Measurements from ENCODE around the gene IBA57. TPM values are rescaled to one million over a fixed set of nuclear protein-coding genes. Genes with fewer than 3 reads are reported as not detected.
"Not testable (repeated sequence)": the region's sequence is repeated elsewhere in the genome, so short reads cannot be mapped to it uniquely, and the experiment has no call there.

Gene IBA57
- total RNA-seq, 2 donors from 2014 or later: 11.0 to 16.9 TPM

- DNase-seq: no peak
- no peaks in the 10 kb centered on the region for H3K27me3 ChIP-seq
- no peak for TF ChIP-seq CTCF (IDR thresholded peaks at IDR 0.05)
- no peaks in the 10 kb centered on the region for H3K9me3 ChIP-seq
- no peak overlapping the region for H3K9ac ChIP-seq (ENCODE audit: low read depth in 2 of 2, low read length in 2 of 2)
- intact Hi-C loops (cut with DNase I): no loop called here
- H3K36me3 ChIP-seq: no peaks in the 10 kb centered on the region
- H3K4me1 ChIP-seq: no peaks in the 10 kb centered on the region
- H3K4me3 ChIP-seq: no peak overlapping the region
- no peak overlapping the region for H3K27ac ChIP-seq
Measured at GRCh38 chr1:228180959-228181644, 15.5 kb downstream of the IBA57 start.

GRCh38 chr1:228181645-228182034 lies 16.0 kb downstream of the IBA57 start:
- no peak overlapping the region for H3K9ac ChIP-seq (ENCODE audit: low read depth in 2 of 2, low read length in 2 of 2)
- no peaks in the 10 kb centered on the region for H3K4me1 ChIP-seq
- no peaks in the 10 kb centered on the region for H3K36me3 ChIP-seq
- no peaks in the 10 kb centered on the region for H3K9me3 ChIP-seq
- H3K4me3 ChIP-seq: no peak overlapping the region
- no peak overlapping the region for H3K27ac ChIP-seq
- no peak for TF ChIP-seq CTCF (IDR thresholded peaks at IDR 0.05)
- intact Hi-C loops (cut with DNase I): no loop called here
- no peak for DNase-seq
- H3K27me3 ChIP-seq: no peaks in the 10 kb centered on the region

- no peak for DNase-seq
- Histone ChIP-seq H3K9ac (ENCODE audit: low read depth in 2 of 2, low read length in 2 of 2) (no peak overlapping the region), H3K27me3 (no peaks in the 10 kb centered on the region), H3K36me3 (no peaks in the 10 kb centered on the region), H3K9me3 (no peaks in the 10 kb centered on the region), H3K4me1 (no peaks in the 10 kb centered on the region), H3K4me3 (no peak overlapping the region), H3K27ac (no peak overlapping the region)
- no peak for TF ChIP-seq CTCF (IDR thresholded peaks at IDR 0.05)
- intact Hi-C loops (cut with DNase I): no loop called here
Measured at GRCh38 chr1:228182296-228183030, 16.9 kb downstream of the IBA57 start.

GRCh38 chr1:228184152-228184551 lies 18.5 kb downstream of the IBA57 start:
- no peak for DNase-seq
- no peak for TF ChIP-seq CTCF (IDR thresholded peaks at IDR 0.05)
- Histone ChIP-seq H3K4me1 (no peaks in the 10 kb centered on the region), H3K9ac (ENCODE audit: low read depth in 2 of 2, low read length in 2 of 2) (no peak overlapping the region), H3K36me3 (no peaks in the 10 kb centered on the region), H3K27ac (no peak overlapping the region), H3K27me3 (no peaks in the 10 kb centered on the region), H3K9me3 (no peaks in the 10 kb centered on the region), H3K4me3 (no peak overlapping the region)
- intact Hi-C loops (cut with DNase I): no loop called here

GRCh38 chr1:228185641-228185965 lies 20.0 kb downstream of the IBA57 start:
- Histone ChIP-seq H3K9ac (ENCODE audit: low read depth in 2 of 2, low read length in 2 of 2) (no peak overlapping the region), H3K4me3 (no peak overlapping the region), H3K27ac (no peak overlapping the region), H3K4me1 (no peaks in the 10 kb centered on the region), H3K9me3 (no peaks in the 10 kb centered on the region), H3K27me3 (no peaks in the 10 kb centered on the region), H3K36me3 (no peaks in the 10 kb centered on the region)
- TF ChIP-seq CTCF (IDR thresholded peaks at IDR 0.05): no peak
- intact Hi-C loops (cut with DNase I): no loop called here
- no peak for DNase-seq

GRCh38 chr1:228188249-228188648 lies 22.6 kb downstream of the IBA57 start:
- H3K4me3 ChIP-seq; intact Hi-C loops (cut with DNase I); H3K36me3 ChIP-seq; DNase-seq; H3K27me3 ChIP-seq; H3K9ac ChIP-seq (ENCODE audit: low read depth in 2 of 2, low read length in 2 of 2); H3K9me3 ChIP-seq; H3K4me1 ChIP-seq; H3K27ac ChIP-seq: not testable (repeated sequence)
